NT2/D1 (cell line): Measurements from ENCODE around the gene GNRH2.

Experiments
- DNase-seq: peaks from one replicate; pipeline ENCODE4 v3.0.0-alpha.2; 2011; ENCODE audit warnings: low read depth, low spot score
- H3K27me3 ChIP-seq: 2 replicates; pipeline ENCODE4 v1.6.0; 2011; ENCODE audit warnings: mild to moderate bottlenecking; ENCODE audit not compliant: insufficient read length, insufficient read depth
- H3K36me3 ChIP-seq: 2 replicates; pipeline ENCODE4 v1.6.1; 2011; ENCODE audit warnings: mild to moderate bottlenecking, low read length, mixed read lengths; ENCODE audit not compliant: insufficient read depth, insufficient read length
- H3K4me1 ChIP-seq: 2 replicates; pipeline ENCODE4 v1.5.1; 2011; ENCODE audit not compliant: insufficient read depth, insufficient read length
- H3K4me3 ChIP-seq: 2 replicates; pipeline ENCODE4 v1.5.1; 2011; ENCODE audit warnings: low read depth; ENCODE audit not compliant: insufficient read length
- H3K9ac ChIP-seq: 2 replicates; pipeline ENCODE4 v1.6.0; 2011; ENCODE audit warnings: low read depth; ENCODE audit not compliant: insufficient read length
- H3K9me3 ChIP-seq: 2 replicates; pipeline ENCODE4 v1.5.1; 2011; ENCODE audit warnings: mild to moderate bottlenecking, low read length; ENCODE audit not compliant: insufficient read depth
- SUZ12 ChIP-seq: IDR thresholded peaks from 2 replicates; pipeline ENCODE4 v1.6.1; 2011; ENCODE audit not compliant: insufficient read length, insufficient read depth; ENCODE audit errors: extremely low read depth
- YY1 ChIP-seq: IDR thresholded peaks from 2 replicates; pipeline ENCODE4 v1.6.1; 2011; ENCODE audit not compliant: insufficient read length, insufficient read depth
- ZNF274 ChIP-seq: IDR thresholded peaks from 2 replicates; pipeline ENCODE4 v1.6.1; 2011; ENCODE audit warnings: mild to moderate bottlenecking, low read depth, low read length

The GNRH2 gene

GRCh38 chr20:3027987-3028386 is 15.4 kb upstream of the GNRH2 start:
- Histone ChIP-seq H3K36me3 (peaks cover 47% of the 10 kb centered on the region), H3K9me3 (no peaks in the 10 kb centered on the region), H3K9ac (no peak overlapping the region), H3K4me1 (no peaks in the 10 kb centered on the region), H3K4me3 (no peak overlapping the region), H3K27me3 (no peaks in the 10 kb centered on the region)
- DNase-seq, result no peak
- TF ChIP-seq ZNF274 (no peak), SUZ12 (no peak), YY1 (no peak)

- no peak overlapping the region for H3K9ac ChIP-seq
- no peak for DNase-seq
- no peaks in the 10 kb centered on the region for H3K4me1 ChIP-seq
- TF ChIP-seq ZNF274 (no peak), YY1 (no peak), SUZ12 (no peak)
- H3K27me3 ChIP-seq, result no peaks in the 10 kb centered on the region
- H3K4me3 ChIP-seq, result no peak overlapping the region
- H3K36me3 ChIP-seq, result peaks cover 51% of the 10 kb centered on the region
- H3K9me3 ChIP-seq, result no peaks in the 10 kb centered on the region
These were observed 11.8 kb upstream of the GNRH2 start for GRCh38 chr20:3031524-3032147.

- Histone ChIP-seq H3K9ac (no peak overlapping the region), H3K9me3 (no peaks in the 10 kb centered on the region), H3K27me3 (no peaks in the 10 kb centered on the region), H3K4me3 (no peak overlapping the region), H3K36me3 (peaks cover 51% of the 10 kb centered on the region), H3K4me1 (no peaks in the 10 kb centered on the region)
- no peak for DNase-seq
- TF ChIP-seq ZNF274, result no peak
- no peak for TF ChIP-seq YY1
- no peak for TF ChIP-seq SUZ12
These were observed 10.8 kb upstream of the GNRH2 start for GRCh38 chr20:3032624-3033023.

- Histone ChIP-seq H3K9me3 (no peaks in the 10 kb centered on the region), H3K4me1 (peaks cover 3% of the 10 kb centered on the region), H3K27me3 (no peaks in the 10 kb centered on the region), H3K4me3 (no peak overlapping the region), H3K9ac (no peak overlapping the region), H3K36me3 (peaks cover 63% of the 10 kb centered on the region)
- TF ChIP-seq YY1 (no peak), ZNF274 (no peak), SUZ12 (no peak)
- DNase-seq, result no peak
These were observed 5.8 kb upstream of the GNRH2 start for GRCh38 chr20:3037654-3038053.

- no peak for DNase-seq
- no peaks in the 10 kb centered on the region for H3K9me3 ChIP-seq
- H3K36me3 ChIP-seq, result peaks cover 63% of the 10 kb centered on the region
- no peak overlapping the region for H3K9ac ChIP-seq
- H3K4me3 ChIP-seq, result no peak overlapping the region
- H3K4me1 ChIP-seq, result peaks cover 4% of the 10 kb centered on the region
- H3K27me3 ChIP-seq, result no peaks in the 10 kb centered on the region
- TF ChIP-seq ZNF274 (no peak), SUZ12 (no peak), YY1 (no peak)
These were observed 5.0 kb upstream of the GNRH2 start for GRCh38 chr20:3038454-3038853.

GRCh38 chr20:3039426-3039825 is 4.0 kb upstream of the GNRH2 start:
- no peak for DNase-seq
- no peaks in the 10 kb centered on the region for H3K27me3 ChIP-seq
- no peaks in the 10 kb centered on the region for H3K9me3 ChIP-seq
- peaks cover 60% of the 10 kb centered on the region for H3K36me3 ChIP-seq
- peaks cover 4% of the 10 kb centered on the region for H3K4me1 ChIP-seq
- TF ChIP-seq SUZ12 (no peak), YY1 (no peak), ZNF274 (no peak)
- no peak overlapping the region for H3K9ac ChIP-seq
- H3K4me3 ChIP-seq, result no peak overlapping the region

GRCh38 chr20:3040086-3040485 is 3.3 kb upstream of the GNRH2 start:
- Histone ChIP-seq H3K4me1 (peaks cover 4% of the 10 kb centered on the region), H3K9ac (no peak overlapping the region), H3K9me3 (no peaks in the 10 kb centered on the region), H3K27me3 (no peaks in the 10 kb centered on the region), H3K36me3 (peaks cover 54% of the 10 kb centered on the region), H3K4me3 (no peak overlapping the region)
- no peak for DNase-seq
- TF ChIP-seq ZNF274 (no peak), SUZ12 (no peak), YY1 (no peak)
